IMR-90 (cell line): ENCODE results near the gene FOXO6. TPM values are rescaled to one million over a fixed set of nuclear protein-coding genes. Genes with fewer than 3 reads are reported as not detected.

Experiments used
- ATAC-seq: fragments of 200-7000 bp; cut with Tn5 transposase; 2 replicates; pipeline ENCODE4 v1.9.1; 2020; ENCODE audit warnings: low read depth, mild to moderate bottlenecking, moderate library complexity
- BruUV-seq: library from RNA; stranded (reverse); fragments of 400-500 nt; replicated peaks from 2 replicates; lab custom pipeline; 2021; lab: Mats Ljungman, UMichigan
- CTCF ChIA-PET: fragments of 300-600 bp; formaldehyde crosslinking; extraction: SDS; loops from one replicate; lab custom pipeline; 2021; ENCODE audit warnings: antibody characterized with exemption; lab: Yijun Ruan, JAX
- POLR2A ChIA-PET: fragments of 300-600 bp; sonication (Branson Sonifier 250); formaldehyde crosslinking; loops from one replicate; lab custom pipeline; 2022; ENCODE audit warnings: antibody characterized with exemption; ENCODE audit not compliant: unreplicated experiment; lab: Charles Lee
- DNase-seq: peaks from one replicate; pipeline ENCODE4 v3.0.0; 2013
- H2AFZ ChIP-seq: replicated peaks from 2 replicates; pipeline ENCODE3; 2013; ENCODE audit warnings: low read length, mild to moderate bottlenecking; ENCODE audit not compliant: poor library complexity
- H2AK5ac ChIP-seq: 2 replicates; pipeline ENCODE4 v1.6.1; 2013; ENCODE audit warnings: low read depth, low read length, inconsistent platforms
- H2AK9ac ChIP-seq: replicated peaks from 2 replicates; pipeline ENCODE3; 2013; ENCODE audit warnings: mild to moderate bottlenecking, low read depth, low read length, moderate library complexity; ENCODE audit not compliant: poor library complexity
- H2BK120ac ChIP-seq: 2 replicates; pipeline ENCODE4 v1.6.1; 2013; ENCODE audit warnings: low read depth, low read length, inconsistent platforms
- H2BK15ac ChIP-seq: 3 replicates; pipeline ENCODE4 v1.6.1; 2013; ENCODE audit warnings: low read depth, low read length, inconsistent platforms
- H2BK20ac ChIP-seq: 2 replicates; pipeline ENCODE4 v1.6.1; 2013; ENCODE audit warnings: low read depth, mild to moderate bottlenecking, inconsistent platforms, low read length, moderate library complexity
- H2BK5ac ChIP-seq: 2 replicates; pipeline ENCODE4 v1.6.1; 2013; ENCODE audit warnings: mild to moderate bottlenecking, low read depth, low read length, inconsistent platforms; ENCODE audit not compliant: poor library complexity, severe bottlenecking
- H3K14ac ChIP-seq: replicated peaks from 2 replicates; pipeline ENCODE4 v1.6.1; 2013; ENCODE audit warnings: low read depth, low read length, inconsistent platforms
- H3K18ac ChIP-seq: 2 replicates; pipeline ENCODE4 v1.6.1; 2013; ENCODE audit warnings: low read depth, low read length, control low read depth
- H3K23ac ChIP-seq: 2 replicates; pipeline ENCODE4 v1.6.1; 2013; ENCODE audit warnings: low read depth, low read length, inconsistent platforms
- H3K27ac ChIP-seq: 2 replicates; pipeline ENCODE4 v1.5.1; 2013; ENCODE audit warnings: mild to moderate bottlenecking, control low read depth, low read length; ENCODE audit not compliant: insufficient read depth
- H3K27me3 ChIP-seq: 2 replicates; pipeline ENCODE4 v1.6.1; 2013; ENCODE audit warnings: low read length; ENCODE audit not compliant: control insufficient read depth, insufficient read depth
- H3K36me3 ChIP-seq: 2 replicates; pipeline ENCODE4 v1.6.1; 2013; ENCODE audit warnings: low read length, mixed read lengths; ENCODE audit not compliant: control insufficient read depth, insufficient read depth
- H3K4ac ChIP-seq: 2 replicates; pipeline ENCODE4 v1.6.1; 2013; ENCODE audit warnings: low read depth, low read length, inconsistent platforms
- H3K4me1 ChIP-seq: 2 replicates; pipeline ENCODE4 v1.6.1; 2013; ENCODE audit warnings: low read length, mixed read lengths; ENCODE audit not compliant: control insufficient read depth, insufficient read depth
- H3K4me2 ChIP-seq: 2 replicates; pipeline ENCODE4 v1.6.1; 2013; ENCODE audit warnings: low read depth, mild to moderate bottlenecking, control low read depth, low read length, moderate library complexity
- H3K4me3 ChIP-seq: 2 replicates; pipeline ENCODE4 v1.5.1; 2013; ENCODE audit warnings: low read depth, mild to moderate bottlenecking, control low read depth, low read length, moderate library complexity; ENCODE audit not compliant: insufficient read depth
- H3K56ac ChIP-seq: 2 replicates; pipeline ENCODE4 v1.6.1; 2013; ENCODE audit warnings: low read length, inconsistent platforms; ENCODE audit not compliant: insufficient read depth; ENCODE audit errors: extremely low read depth
- H3K79me1 ChIP-seq, 2 experiments: 2 replicates each; pipeline ENCODE4 v1.6.1; 2013; ENCODE audit warnings: low read length in 2 of 2, inconsistent platforms in 1 of 2, low read depth in 1 of 2
- H3K9ac ChIP-seq: 2 replicates; pipeline ENCODE4 v1.6.1; 2013; ENCODE audit warnings: low read depth, low read length, control low read depth
- H3K9me1 ChIP-seq: 2 replicates; pipeline ENCODE4 v1.6.1; 2013; ENCODE audit warnings: low read length, inconsistent platforms; ENCODE audit not compliant: insufficient read depth
- H3K9me3 ChIP-seq: 2 replicates; pipeline ENCODE4 v1.6.1; 2013; ENCODE audit warnings: low read length; ENCODE audit not compliant: control insufficient read depth, insufficient read depth
- H4K20me1 ChIP-seq: 2 replicates; pipeline ENCODE4 v1.6.1; 2013; ENCODE audit warnings: low read length, inconsistent platforms; ENCODE audit not compliant: insufficient read depth
- H4K5ac ChIP-seq: 2 replicates; pipeline ENCODE4 v1.6.1; 2013; ENCODE audit warnings: mild to moderate bottlenecking, low read depth, low read length, control low read depth
- H4K8ac ChIP-seq, 2 experiments: 2 replicates each; pipeline ENCODE4 v1.6.1; 2013; ENCODE audit warnings: low read depth in 2 of 2, low read length in 2 of 2, control low read depth in 1 of 2, inconsistent platforms in 1 of 2
- H4K91ac ChIP-seq: 2 replicates; pipeline ENCODE4 v1.6.1; 2013; ENCODE audit warnings: low read depth, low read length, inconsistent platforms; ENCODE audit not compliant: insufficient read depth
- BHLHE40 ChIP-seq: fragments of 150-350 bp; IDR thresholded peaks from 2 replicates; pipeline ENCODE4 v1.6.1; 2016; ENCODE audit warnings: mild to moderate bottlenecking, low read depth, low read length
- CEBPB ChIP-seq: IDR thresholded peaks from 2 replicates; pipeline ENCODE4 v1.6.1; 2012; ENCODE audit warnings: low read depth, low read length, improper control_type of control experiment
- ELK1 ChIP-seq: fragments of 150-350 bp; IDR thresholded peaks from 2 replicates; pipeline ENCODE4 v1.6.1; 2016; ENCODE audit warnings: low read depth, mild to moderate bottlenecking, low read length, moderate library complexity, borderline replicate concordance
- MAFK ChIP-seq: IDR thresholded peaks from 2 replicates; pipeline ENCODE4 v1.6.1; 2012; ENCODE audit warnings: low read depth, low read length, improper control_type of control experiment
- POLR2A ChIP-seq: IDR thresholded peaks from 2 replicates; pipeline ENCODE4 v1.6.1; 2012; ENCODE audit warnings: mild to moderate bottlenecking, low read depth, low read length
- USF2 ChIP-seq: fragments of 150-350 bp; IDR thresholded peaks from 2 replicates; pipeline ENCODE4 v1.6.1; 2017; ENCODE audit warnings: mild to moderate bottlenecking, antibody characterized with exemption, low read length, low read depth
- dilution Hi-C: fragments of 300-500 bp; cut with HindIII; formaldehyde crosslinking; loops from one replicate; pipeline ENCODE4 v1.14.3; 2018; ENCODE audit warnings: low sequenced_read_pairs; ENCODE audit not compliant: unreplicated experiment
- in situ Hi-C: fragments of 300-500 bp; cut with MboI; formaldehyde crosslinking; loops from 3 replicates; pipeline ENCODE4 v1.14.3; 2019; ENCODE audit warnings: low sequenced_read_pairs, inconsistent platforms, mixed read lengths
- intact Hi-C: fragments of 100-400 bp; cut with micrococcal nuclease; formaldehyde crosslinking; loops from 2 replicates; pipeline ENCODE4 v1.10.0; 2022
- polyA plus RNA-seq, 3 experiments: library from polyadenylated mRNA; depleted of rRNA; stranded (reverse); fragments of >200 nt; gene quantifications; 2 replicates each; pipeline ENCODE4 v1.2.3, GENCODE V29; 2012; ENCODE audit warnings: low replicate concordance in 1 of 3
- total RNA-seq: library from RNA; depleted of rRNA; stranded (reverse); fragments of >200 nt; gene quantifications from 2 replicates; pipeline ENCODE4 v1.2.3, GENCODE V29; 2012

Gene FOXO6
- total and polyA plus RNA-seq, 2 of the 4 experiments (the other 2 are of a cell fraction): not detected

- H3K9me1 ChIP-seq: peaks cover 3% of the 10 kb centered on the region; the same call in 1 of the 2 replicates
- H3K9ac ChIP-seq: no peak overlapping the region
- no peak overlapping the region for H3K27ac ChIP-seq
- no peak overlapping the region for H2AK9ac ChIP-seq
- TF ChIP-seq USF2 (no peak), CEBPB (no peak), POLR2A (no peak), MAFK (no peak), BHLHE40 (no peak), ELK1 (no peak)
- no peak overlapping the region for H2BK15ac ChIP-seq
- no peak overlapping the region for H3K4ac ChIP-seq
- ATAC-seq (no peak), DNase-seq (no peak)
- ChIA-PET CTCF (no interaction called here), POLR2A (no interaction called here)
- H2AK5ac ChIP-seq: no peak overlapping the region
- peaks cover 1% of the 10 kb centered on the region; the same call in 1 of the 2 replicates for H3K4me1 ChIP-seq
- H2BK5ac ChIP-seq: no peak overlapping the region
- no peak overlapping the region for H3K4me2 ChIP-seq
- H4K5ac ChIP-seq: no peak overlapping the region
- H3K27me3 ChIP-seq: peaks cover 72% of the 10 kb centered on the region
- H3K18ac ChIP-seq: no peak overlapping the region
- no peak overlapping the region for H2BK20ac ChIP-seq
- no peak overlapping the region for H2AFZ ChIP-seq
- H3K4me3 ChIP-seq: no peak overlapping the region
- no peak overlapping the region for H3K56ac ChIP-seq
- no peaks in the 10 kb centered on the region for H3K9me3 ChIP-seq
- no TSS peak for BruUV-seq
- intact Hi-C loops (no loop called here), dilution Hi-C loops (no loop called here), in situ Hi-C loops (no loop called here)
- no peaks in the 10 kb centered on the region for H3K79me1 ChIP-seq
- H3K36me3 ChIP-seq: no peaks in the 10 kb centered on the region
- H4K91ac ChIP-seq: no peak overlapping the region
- no peak overlapping the region for H3K23ac ChIP-seq
- 0 out of 2 replicates have a peak, but pooled peaks cover 5% of the 10 kb centered on the region for H4K20me1 ChIP-seq
- H3K14ac ChIP-seq: no peak overlapping the region
- no peak overlapping the region for H4K8ac ChIP-seq
- H2BK120ac ChIP-seq: no peak overlapping the region
Observed at GRCh38 chr1:41365320-41365633, 4.0 kb downstream of the FOXO6 start.
